HCT116 (cell line): Measurements from ENCODE around the gene ANKRD39. TPM values are rescaled to one million over a fixed set of nuclear protein-coding genes. Genes with fewer than 3 reads are reported as not detected.

Experiments used
- ATAC-seq: fragments of 200-7000 bp; cut with Tn5 transposase; 2 replicates; pipeline ENCODE4 v1.9.1; 2020; ENCODE audit warnings: mild to moderate bottlenecking, moderate library complexity
- BruUV-seq: library from RNA; stranded (reverse); fragments of 400-500 nt; replicated peaks from 2 replicates; lab custom pipeline; 2021; lab: Mats Ljungman, UMichigan
- CTCF ChIA-PET: fragments of 300-600 bp; sonication (Branson Sonifier 250); formaldehyde crosslinking; loops from one replicate; lab custom pipeline; 2021; ENCODE audit warnings: antibody characterized with exemption; lab: Charles Lee
- POLR2A ChIA-PET: fragments of 300-600, 350-600 bp; sonication (Branson Sonifier 250); formaldehyde crosslinking; loops from one replicate; lab custom pipeline; 2021; ENCODE audit warnings: antibody characterized with exemption; lab: Charles Lee
- RAD21 ChIA-PET, 2 experiments: fragments of 300-600 bp; sonication (Branson Sonifier 250); formaldehyde crosslinking; loops; one replicate each; lab custom pipeline; 2023; ENCODE audit warnings: low total read pairs in 2 of 2; ENCODE audit not compliant: uncharacterized antibody in 2 of 2, unreplicated experiment in 2 of 2, low non-redundant PET in 1 of 2; lab: Charles Lee
- DNase-seq: peaks from one replicate; pipeline ENCODE4 v3.0.0-alpha.2; 2010; ENCODE audit warnings: low read depth, low spot score
- H2AFZ ChIP-seq: fragments of 200-600 bp; shearing (Covaris generic), sonication (generic); 2 replicates; pipeline ENCODE4 v1.6.1; 2017; ENCODE audit warnings: low read depth, mixed run types, mixed read lengths, antibody characterized with exemption, low read length; ENCODE audit not compliant: poor library complexity, severe bottlenecking
- H3K27ac ChIP-seq: 2 replicates; pipeline ENCODE4 v1.5.1; 2012; ENCODE audit warnings: low read depth, low read length
- H3K27me3 ChIP-seq: fragments of 200-600 bp; sonication (generic); 2 replicates; pipeline ENCODE4 v1.6.1; 2016; ENCODE audit warnings: mixed run types, low read length, mixed read lengths; ENCODE audit not compliant: insufficient read depth
- H3K36me3 ChIP-seq, 2 experiments: fragments of 200-500 bp in 1 of 2; fragments of 200-600 bp in 1 of 2; sonication (Bioruptor generic) in 1 of 2; sonication (generic) in 1 of 2; 2 replicates each; pipeline versions ENCODE4 v1.5.1 to v1.6.1; 2014 to 2016; ENCODE audit warnings: low read length in 2 of 2, inconsistent platforms in 1 of 2, mixed read lengths in 1 of 2, mixed run types in 1 of 2; ENCODE audit not compliant: insufficient read depth in 2 of 2, control insufficient read depth in 1 of 2
- H3K4me1 ChIP-seq, 2 experiments: fragments of 200-600 bp in 1 of 2; sonication (generic) in 1 of 2; 2 replicates each; pipeline versions ENCODE4 v1.5.1 to v1.6.1; 2012 to 2017; ENCODE audit warnings: low read length in 2 of 2, inconsistent platforms in 1 of 2, mild to moderate bottlenecking in 1 of 2, mixed read lengths in 1 of 2, mixed run types in 1 of 2, moderate library complexity in 1 of 2; ENCODE audit not compliant: insufficient read depth in 2 of 2, control insufficient read depth in 1 of 2
- H3K4me2 ChIP-seq: fragments of 200-600 bp; sonication (generic); 2 replicates; pipeline ENCODE4 v1.6.1; 2017; ENCODE audit warnings: mixed run types, low read length, mixed read lengths
- H3K4me3 ChIP-seq, 2 experiments: fragments of 200-600 bp in 1 of 2; sonication (generic) in 1 of 2; replicated peaks in 1 of 2; 2 replicates each; pipeline ENCODE4 v1.5.1; 2011 to 2016; ENCODE audit warnings: low read length in 2 of 2, control low read depth in 1 of 2, low read depth in 1 of 2, mild to moderate bottlenecking in 1 of 2, mixed read lengths in 1 of 2, mixed run types in 1 of 2
- H3K79me2 ChIP-seq: fragments of 200-600 bp; sonication (generic); 2 replicates; pipeline ENCODE4 v1.6.1; 2017; ENCODE audit warnings: mild to moderate bottlenecking, mixed run types, low read length, moderate library complexity, mixed read lengths; ENCODE audit not compliant: insufficient read depth
- H3K9ac ChIP-seq: fragments of 200-600 bp; sonication (generic); 2 replicates; pipeline ENCODE4 v1.6.1; 2016; ENCODE audit warnings: low read length, mixed read lengths
- H3K9me2 ChIP-seq: fragments of 200-600 bp; sonication (generic), shearing (Covaris generic); 2 replicates; pipeline ENCODE4 v1.6.1; 2017; ENCODE audit warnings: mixed run types, mild to moderate bottlenecking, moderate library complexity; ENCODE audit not compliant: insufficient read depth
- H3K9me3 ChIP-seq, 2 experiments: fragments of 200-500 bp in 1 of 2; fragments of 200-600 bp in 1 of 2; sonication (Bioruptor generic) in 1 of 2; sonication (generic) in 1 of 2; 2 replicates each; pipeline ENCODE4 v1.6.1; 2014 to 2017; ENCODE audit warnings: low read length in 2 of 2, mixed read lengths in 2 of 2, inconsistent platforms in 1 of 2, low read depth in 1 of 2, mild to moderate bottlenecking in 1 of 2, mixed run types in 1 of 2, moderate library complexity in 1 of 2; ENCODE audit not compliant: control insufficient read depth in 1 of 2, insufficient read depth in 1 of 2
- H4K20me1 ChIP-seq: fragments of 200-600 bp; sonication (generic), shearing (Covaris generic); 2 replicates; pipeline ENCODE4 v1.6.1; 2017; ENCODE audit warnings: mixed run types, mild to moderate bottlenecking, moderate library complexity; ENCODE audit not compliant: insufficient read depth
- EZH2 ChIP-seq: fragments of 200-600 bp; sonication (generic); IDR thresholded peaks from 2 replicates; pipeline ENCODE4 v1.6.1; 2017; ENCODE audit warnings: antibody characterized with exemption, mixed run types
- FOSL1 ChIP-seq: IDR thresholded peaks from 2 replicates; pipeline ENCODE4 v1.6.1; 2012; ENCODE audit warnings: low read depth
- POLR2AphosphoS5 ChIP-seq: IDR thresholded peaks from 2 replicates; pipeline ENCODE4 v1.6.1; 2011; ENCODE audit warnings: mild to moderate bottlenecking, low read depth, low read length, moderate library complexity
- YY1 ChIP-seq: IDR thresholded peaks from 2 replicates; pipeline ENCODE4 v1.6.1; 2011; ENCODE audit warnings: low read length, low read depth, moderate library complexity, mild to moderate bottlenecking; ENCODE audit not compliant: insufficient replicate concordance; ENCODE audit errors: extremely low read depth
- ZBTB33 ChIP-seq: IDR thresholded peaks from 2 replicates; pipeline ENCODE4 v1.6.1; 2011; ENCODE audit warnings: mild to moderate bottlenecking, low read length, moderate library complexity; ENCODE audit not compliant: insufficient replicate concordance; ENCODE audit errors: extremely low read depth
- intact Hi-C: fragments of 100-400 bp; cut with micrococcal nuclease; formaldehyde crosslinking; loops from 2 replicates; pipeline ENCODE4 v1.10.0; 2022
- total RNA-seq: library from RNA; stranded (reverse); gene quantifications from one replicate; pipeline ENCODE4 v1.2.1, GENCODE V29; 2021; ENCODE audit not compliant: unreplicated experiment

ANKRD39 gene
- total RNA-seq, 1 experiment from 2014 or later: 24.2 TPM

- TF ChIP-seq YY1 (no peak), FOSL1 (no peak), EZH2 (no peak)
Observed at GRCh38 chr2:96859681-96860064, 1.9 kb upstream of the ANKRD39 start (continued).

GRCh38 chr2:96859099-96859649 is 1.4 kb upstream of the ANKRD39 start:
- Histone ChIP-seq H4K20me1 (no peaks in the 10 kb centered on the region), H3K4me1 (peaks cover 9 to 20% of the 10 kb centered on the region in 2 experiments), H3K9me2 (no peaks in the 10 kb centered on the region), H3K9ac (peak overlapping the region; percentile 89), H3K27me3 (no peaks in the 10 kb centered on the region), H3K36me3 (peaks cover 25 to 27% of the 10 kb centered on the region in 2 experiments), H3K27ac (peak overlapping the region; percentile 57; the same call in 1 of the 2 replicates), H3K4me3 (peak overlapping the region in 1 of 2 experiments; percentile 93; a peak in 1 of 4 replicates), H3K4me2 (peak overlapping the region; percentile 99), H2AFZ (no peak overlapping the region), H3K79me2 (peaks cover 28% of the 10 kb centered on the region), H3K9me3 (no peaks in the 10 kb centered on the region)
- CTCF ChIA-PET: interaction anchor here (1.0 to 4.1 kb wide), 11 partner anchors 10 to 305 kb away, joined by 3 to 42 read pairs (median 8); partner anchors contain the start of genes ANKRD36 and CNNM3
- intact Hi-C loops: loop anchor here (2.0 kb wide), 1 partner anchor 254 kb away; the partner anchor contains the start of gene ANKRD36
- no TSS peak for BruUV-seq
- POLR2A ChIA-PET: interaction anchor here (1.3 to 2.7 kb wide), 3 partner anchors 43 to 253 kb away, joined by 4 to 10 read pairs (median 4); partner anchors contain the start of genes ANKRD36 and CNNM3
- ATAC-seq (no peak), DNase-seq (no peak)
- RAD21 ChIA-PET: interaction anchor here in 1 of 2 experiments (2.4 kb wide), 1 partner anchor 9 kb away, joined by 6 read pairs; no protein-coding TSS in a partner anchor
- no peak for TF ChIP-seq ZBTB33
- no peak; the same call in 1 of the 2 replicates for TF ChIP-seq POLR2AphosphoS5
- TF ChIP-seq FOSL1: no peak
